GM21360 (cell line): ENCODE data around the gene COG5.
"Not testable (repeated sequence)": the region's sequence is repeated elsewhere in the genome, so short reads cannot be mapped to it uniquely, and the experiment has no call there.

ENCODE experiments used
- ATAC-seq: cut with Tn5 transposase; IDR thresholded peaks from one replicate; pipeline ENCODE4 v1.9.1; 2021; ENCODE audit warnings: mild to moderate bottlenecking, moderate library complexity; ENCODE audit not compliant: unreplicated experiment

COG5 gene

GRCh38 chr7:107234436-107234835 lies 329.3 kb downstream of the COG5 start:
- ATAC-seq = no peak

GRCh38 chr7:107233981-107234380 lies 329.7 kb downstream of the COG5 start:
- no peak for ATAC-seq

- ATAC-seq = no peak
Observed at GRCh38 chr7:107233174-107233573, 330.5 kb downstream of the COG5 start.

- no peak for ATAC-seq
Observed at GRCh38 chr7:107232568-107233090, 331.1 kb downstream of the COG5 start.

GRCh38 chr7:107230334-107230733 lies 333.4 kb downstream of the COG5 start:
- no peak for ATAC-seq

GRCh38 chr7:107228291-107228690 lies 335.4 kb downstream of the COG5 start:
- no peak for ATAC-seq

- no peak for ATAC-seq
Observed at GRCh38 chr7:107224374-107225223, 339.1 kb downstream of the COG5 start.

GRCh38 chr7:107220806-107221205 lies 342.9 kb downstream of the COG5 start:
- not testable (repeated sequence) for ATAC-seq

GRCh38 chr7:107220356-107220755 lies 343.4 kb downstream of the COG5 start:
- ATAC-seq = no peak

- no peak for ATAC-seq
Observed at GRCh38 chr7:107219563-107220244, 344.0 kb downstream of the COG5 start.

- no peak for ATAC-seq
Observed at GRCh38 chr7:107213945-107214344, 349.8 kb downstream of the COG5 start.

GRCh38 chr7:107213193-107213788 lies 350.4 kb downstream of the COG5 start:
- no peak for ATAC-seq

GRCh38 chr7:107212725-107213124 lies 351.0 kb downstream of the COG5 start:
- ATAC-seq = no peak

GRCh38 chr7:107210400-107210799 lies 353.3 kb downstream of the COG5 start:
- no peak for ATAC-seq

- no peak for ATAC-seq
Observed at GRCh38 chr7:107209565-107209964, 354.2 kb downstream of the COG5 start.

- ATAC-seq = no peak
Observed at GRCh38 chr7:107208563-107208962, 355.2 kb downstream of the COG5 start.

- no peak for ATAC-seq
Observed at GRCh38 chr7:107208024-107208521, 355.6 kb downstream of the COG5 start.

GRCh38 chr7:107207459-107207858 lies 356.3 kb downstream of the COG5 start:
- no peak for ATAC-seq

- no peak for ATAC-seq
Observed at GRCh38 chr7:107206706-107207105, 357.0 kb downstream of the COG5 start.

- no peak for ATAC-seq
Observed at GRCh38 chr7:107206136-107206535, 357.6 kb downstream of the COG5 start.

GRCh38 chr7:107203607-107204006 lies 360.1 kb downstream of the COG5 start:
- ATAC-seq = no peak
